ENCODE measurements around the gene ALOX5AP. TPM values are rescaled to one million over a fixed set of nuclear protein-coding genes. Genes with fewer than 3 reads are reported as not detected.

The ALOX5AP gene
- total RNA-seq, 1 donor from 2014 or later = 33.6 TPM

GRCh38 chr13:30790592-30790991, 55.2 kb downstream of the ALOX5AP start:
- H3K4me1 ChIP-seq = peaks cover 15% of the 10 kb centered on the region
- no peaks in the 10 kb centered on the region for H3K9me3 ChIP-seq
- no peaks in the 10 kb centered on the region for H3K36me3 ChIP-seq
- no peaks in the 10 kb centered on the region for H3K27me3 ChIP-seq
- H3K27ac ChIP-seq = no peak overlapping the region
- intact Hi-C loops (cut with DNase I) = loop anchor here (10.0 kb wide), 1 partner anchor 656 kb away; no protein-coding TSS in a partner anchor
- no peak overlapping the region for H3K4me3 ChIP-seq
- TF ChIP-seq CTCF (IDR thresholded peaks at IDR 0.05) (no peak), POLR2AphosphoS5 (IDR thresholded peaks at IDR 0.05; ENCODE audit: insufficient read depth in 1 of 2, low read depth in 1 of 2) (no peak), POLR2A (IDR thresholded peaks at IDR 0.05) (no peak)
- DNase-seq (ENCODE audit: extremely low spot score in 2 of 2) = no peak

DNA sequence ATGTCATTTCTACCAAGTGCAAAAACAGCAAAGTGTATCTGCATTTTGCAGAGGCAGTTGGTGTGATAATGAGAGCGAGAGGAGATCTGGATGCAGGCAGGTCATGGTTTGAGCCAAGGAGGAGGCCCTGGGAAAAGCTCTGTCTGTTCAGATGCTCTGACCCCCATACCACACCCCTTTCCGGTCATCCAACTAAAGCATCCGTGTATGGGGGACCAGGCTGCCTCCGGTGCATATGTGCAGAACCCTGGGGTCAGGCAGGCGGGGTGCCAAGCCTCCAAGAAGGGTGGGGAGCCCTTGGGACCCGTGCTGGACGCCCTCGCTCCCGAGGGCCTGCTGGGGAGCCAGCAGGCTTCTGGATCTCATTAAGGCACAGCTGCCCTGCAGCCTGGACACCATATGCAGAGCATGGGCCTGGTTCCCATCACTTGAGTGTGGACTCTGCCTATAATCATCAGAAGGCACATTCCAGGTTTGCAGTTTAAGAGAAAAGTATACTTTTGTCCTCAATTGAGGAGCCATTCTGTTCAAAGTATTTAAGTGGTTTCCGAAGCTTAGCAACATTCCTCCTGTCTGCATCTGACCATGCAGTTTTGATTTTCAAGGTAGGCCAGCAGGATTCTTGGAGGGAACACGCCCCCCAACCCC, 56.1 kb downstream of the ALOX5AP start:
- no peaks in the 10 kb centered on the region for H3K36me3 ChIP-seq
- peak overlapping the region; percentile 75 for H3K27ac ChIP-seq
- intact Hi-C loops (cut with DNase I) = loop anchor here (10.0 kb wide), 1 partner anchor 657 kb away; no protein-coding TSS in a partner anchor
- H3K4me3 ChIP-seq = no peak overlapping the region
- H3K9me3 ChIP-seq = no peaks in the 10 kb centered on the region
- TF ChIP-seq POLR2AphosphoS5 (IDR thresholded peaks at IDR 0.05; ENCODE audit: insufficient read depth in 1 of 2, low read depth in 1 of 2) (peak in 1 of 2 donors; percentile 67), POLR2A (IDR thresholded peaks at IDR 0.05) (no peak), CTCF (IDR thresholded peaks at IDR 0.05) (no peak)
- H3K4me1 ChIP-seq = peaks cover 24% of the 10 kb centered on the region
- DNase-seq (ENCODE audit: extremely low spot score in 2 of 2) = no peak
- H3K27me3 ChIP-seq = no peaks in the 10 kb centered on the region

DNA sequence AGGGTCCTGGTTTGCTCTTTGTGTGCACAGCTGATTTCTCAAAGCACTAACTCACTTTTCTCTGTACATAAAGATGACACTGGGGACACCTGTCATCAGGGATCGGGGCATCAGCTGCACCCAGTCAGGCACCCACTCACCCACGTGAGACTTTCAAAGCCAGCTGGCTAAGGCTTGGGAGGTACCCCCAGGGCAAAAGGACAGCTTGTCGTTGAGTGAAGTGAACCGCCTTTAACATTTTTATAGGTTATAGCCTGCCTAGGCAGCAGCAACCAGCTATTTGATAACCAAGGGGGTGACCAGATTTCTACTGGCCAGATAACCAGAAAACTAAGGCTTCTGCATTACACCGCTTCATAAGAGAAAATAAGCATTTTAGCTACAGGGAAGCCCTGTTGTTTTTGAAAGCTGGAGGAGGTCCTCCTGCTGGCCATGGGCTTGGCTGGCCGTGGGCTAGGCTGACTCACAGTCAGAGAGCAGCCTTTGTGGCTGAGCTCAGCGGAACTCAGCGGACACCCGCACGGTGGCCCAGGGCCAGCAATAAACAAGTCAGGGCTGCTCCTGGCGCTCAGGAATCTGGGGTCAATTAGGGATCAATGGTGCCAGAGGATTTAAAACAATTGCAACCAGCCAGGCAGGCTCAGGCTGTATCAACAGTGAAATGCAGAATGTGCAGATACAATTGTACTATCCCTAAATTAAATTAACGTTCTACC, 57.1 kb downstream of the ALOX5AP start:
- Histone ChIP-seq H3K4me1 (peaks cover 28% of the 10 kb centered on the region), H3K4me3 (no peak overlapping the region), H3K36me3 (no peaks in the 10 kb centered on the region), H3K27ac (peak overlapping the region; percentile 75), H3K27me3 (no peaks in the 10 kb centered on the region), H3K9me3 (no peaks in the 10 kb centered on the region)
- intact Hi-C loops (cut with DNase I) = loop anchor here (10.0 kb wide), 1 partner anchor 658 kb away; no protein-coding TSS in a partner anchor
- TF ChIP-seq CTCF (IDR thresholded peaks at IDR 0.05) (peak in 1 of 3 experiments; percentile 27), POLR2A (IDR thresholded peaks at IDR 0.05) (no peak), POLR2AphosphoS5 (IDR thresholded peaks at IDR 0.05; ENCODE audit: insufficient read depth in 1 of 2, low read depth in 1 of 2) (peak; percentile 70 to 71)
- DNase-seq (ENCODE audit: extremely low spot score in 2 of 2) = no peak

DNA sequence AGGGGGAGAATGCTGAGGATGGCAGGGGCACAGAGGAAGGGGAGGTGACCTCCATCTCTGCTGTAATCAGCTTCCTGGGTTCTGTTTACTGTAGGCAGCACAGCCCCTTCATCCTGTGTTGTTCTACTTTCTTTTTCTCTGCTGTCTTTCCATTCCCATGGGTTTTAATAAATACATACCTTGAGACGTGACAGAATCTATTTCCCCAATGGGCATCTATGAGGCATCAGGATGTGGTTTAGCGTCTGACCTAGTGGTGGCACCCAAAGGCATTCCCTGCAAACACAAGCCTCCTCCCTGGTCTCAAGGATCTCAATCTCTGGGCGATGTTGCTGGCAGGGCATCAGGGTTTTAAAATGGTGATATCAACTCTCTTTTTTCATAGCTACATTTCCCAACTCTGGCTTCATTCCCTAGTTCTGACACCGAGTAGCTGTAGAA, 60.8 kb downstream of the ALOX5AP start:
- no peak overlapping the region for H3K4me3 ChIP-seq
- no peaks in the 10 kb centered on the region for H3K36me3 ChIP-seq
- TF ChIP-seq CTCF (IDR thresholded peaks at IDR 0.05) (no peak), POLR2A (IDR thresholded peaks at IDR 0.05) (no peak), POLR2AphosphoS5 (IDR thresholded peaks at IDR 0.05; ENCODE audit: insufficient read depth in 1 of 2, low read depth in 1 of 2) (no peak)
- no peaks in the 10 kb centered on the region for H3K9me3 ChIP-seq
- no peak for DNase-seq (ENCODE audit: extremely low spot score in 2 of 2)
- H3K27ac ChIP-seq = peak overlapping the region; percentile 25
- peaks cover 43% of the 10 kb centered on the region for H3K4me1 ChIP-seq
- intact Hi-C loops (cut with DNase I) = loop anchor here (10.0 kb wide), 1 partner anchor 661 kb away; no protein-coding TSS in a partner anchor
- H3K27me3 ChIP-seq = no peaks in the 10 kb centered on the region

Data from vagina (tissue), 2 donors.